ENCODE data around the gene PKLR.
"Not testable (repeated sequence)": the region's sequence is repeated elsewhere in the genome, so short reads cannot be mapped to it uniquely, and the experiment has no call there.

PKLR gene

GRCh38 chr1:155316922-155317321, 15.7 kb upstream of the PKLR start:
- DNase-seq, result no peak

- DNase-seq, result no peak
Observed at GRCh38 chr1:155313261-155313660, 12.0 kb upstream of the PKLR start.

- no peak for DNase-seq
Observed at GRCh38 chr1:155309423-155310021, 8.3 kb upstream of the PKLR start.

GRCh38 chr1:155308493-155309422, 7.5 kb upstream of the PKLR start, which contains the start of gene FDPS:
Gene FDPS, plus strand, starts transcription at chr1:155308866. Its CDS starts 924 bp downstream, at chr1:155309790.
- DNase-seq, result peak; percentile 99

GRCh38 chr1:155307247-155307740, 6.1 kb upstream of the PKLR start:
- no peak for DNase-seq

- no peak for DNase-seq
Observed at GRCh38 chr1:155305881-155306391, 4.7 kb upstream of the PKLR start.

GRCh38 chr1:155304558-155305063, 3.4 kb upstream of the PKLR start:
- DNase-seq, result no peak

GRCh38 chr1:155300553-155301329, 497 bp downstream of the PKLR start:
- DNase-seq, result no peak

- no peak for DNase-seq
Observed at GRCh38 chr1:155300024-155300423, 1.2 kb downstream of the PKLR start.

- no peak for DNase-seq
Observed at GRCh38 chr1:155297384-155297783, 3.9 kb downstream of the PKLR start.

- DNase-seq, result no peak
Observed at GRCh38 chr1:155296661-155297060, 4.6 kb downstream of the PKLR start.

- DNase-seq, result no peak
Observed at GRCh38 chr1:155295942-155296267, 5.3 kb downstream of the PKLR start.

GRCh38 chr1:155295183-155295941, 5.9 kb downstream of the PKLR start:
- no peak for DNase-seq

- DNase-seq, result no peak
Observed at GRCh38 chr1:155294520-155295182, 6.6 kb downstream of the PKLR start.

GRCh38 chr1:155293086-155293749, 8.0 kb downstream of the PKLR start:
- DNase-seq, result no peak

- DNase-seq, result not testable (repeated sequence)
Observed at GRCh38 chr1:155291006-155291405, 10.2 kb downstream of the PKLR start.

GRCh38 chr1:155287987-155288543, 13.2 kb downstream of the PKLR start:
- no peak for DNase-seq

GRCh38 chr1:155286544-155286943, 14.7 kb downstream of the PKLR start:
- no peak for DNase-seq

GRCh38 chr1:155285631-155286044, 15.6 kb downstream of the PKLR start:
- DNase-seq, result no peak

- DNase-seq, result no peak
Observed at GRCh38 chr1:155285063-155285462, 16.2 kb downstream of the PKLR start.

GRCh38 chr1:155284476-155284875, 16.8 kb downstream of the PKLR start:
- DNase-seq, result no peak

All from amniotic stem cell (primary cell).